ENCODE results near the gene GAS6.
"Not testable (repeated sequence)": the region's sequence is repeated elsewhere in the genome, so short reads cannot be mapped to it uniquely, and the experiment has no call there.

Gene GAS6

DNA sequence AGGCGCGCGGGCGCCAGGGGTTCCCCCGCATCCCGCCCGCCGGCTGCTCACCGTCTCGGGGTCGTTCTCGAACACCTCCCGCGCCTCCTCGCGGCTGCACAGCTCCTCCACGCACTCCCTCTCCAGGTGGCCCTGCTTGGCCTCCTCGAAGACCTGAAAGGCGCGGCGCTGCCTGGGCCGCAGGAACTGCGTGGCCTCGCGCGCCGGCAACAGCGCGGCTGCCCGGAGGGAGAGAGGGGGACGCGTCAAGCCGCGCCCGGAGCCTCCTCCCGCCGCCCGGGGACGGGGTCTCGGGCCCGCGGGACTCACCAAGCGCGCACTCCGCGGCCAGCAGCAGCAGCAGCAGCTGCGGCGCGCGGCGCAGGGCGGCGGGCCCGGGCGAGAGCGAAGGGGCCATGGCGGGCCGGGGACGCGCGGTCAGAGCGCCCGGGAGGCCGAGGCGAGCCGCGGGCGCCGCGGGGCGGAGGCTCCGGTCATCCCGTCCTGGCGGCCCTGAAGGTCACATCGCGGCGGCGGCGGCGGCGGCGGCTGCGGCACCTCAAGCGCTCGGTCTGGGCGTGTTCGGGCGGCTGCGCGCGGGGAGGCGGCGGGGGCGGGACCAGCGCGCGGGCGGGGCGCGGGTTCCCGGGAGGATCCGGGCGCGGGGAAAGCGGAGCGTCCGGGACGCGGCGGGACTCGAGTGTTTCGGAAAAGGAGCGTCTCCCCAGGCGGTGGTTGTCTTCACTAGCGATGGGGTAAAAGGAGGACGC lies at the start of gene GAS6:
Gene GAS6 (minus strand): TSS at position 553 of the 749 bp plus-strand sequence. CDS start 156 bp downstream, at position 397.
- peak; percentile 28 for DNase-seq

DNA sequence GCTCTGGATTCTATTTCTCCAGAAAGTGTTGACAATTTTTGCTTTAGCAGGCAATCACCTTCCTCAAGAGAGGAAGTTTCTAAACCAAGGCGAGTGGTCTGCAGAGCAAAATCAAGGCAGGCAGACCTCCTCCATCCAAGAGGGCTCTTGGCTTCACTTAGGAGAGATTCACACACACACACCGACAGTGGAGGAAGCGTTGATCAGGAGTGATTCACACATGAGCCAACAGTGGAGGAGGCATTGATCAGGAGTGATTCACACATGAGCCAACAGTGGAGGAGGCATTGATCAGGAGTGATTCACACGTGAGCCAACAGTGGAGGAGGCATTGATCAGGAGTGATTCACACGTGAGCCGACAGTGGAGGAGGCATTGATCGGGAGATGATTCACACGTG lies 49.5 kb upstream of the GAS6 start:
- DNase-seq = not testable (repeated sequence)

DNA sequence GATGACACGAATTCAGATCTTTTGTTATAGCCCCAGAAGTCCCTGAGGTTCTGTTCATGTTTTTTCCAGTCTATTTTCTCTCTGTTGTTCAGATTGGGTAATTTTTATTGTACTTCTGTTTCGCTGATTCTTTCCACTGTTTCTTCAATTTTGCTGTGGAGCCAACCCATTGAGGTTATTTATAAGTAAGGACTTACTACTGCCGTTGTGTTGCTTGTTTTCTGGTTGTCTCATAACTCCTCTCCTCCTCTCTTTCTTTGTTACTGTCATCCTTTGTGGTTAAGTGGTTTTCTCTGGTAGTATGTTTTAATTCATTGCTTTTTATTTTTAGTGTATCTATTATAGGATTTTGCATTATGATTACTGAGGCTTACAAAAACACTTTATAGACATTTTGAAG lies 48.7 kb upstream of the GAS6 start:
- no peak for DNase-seq

DNA sequence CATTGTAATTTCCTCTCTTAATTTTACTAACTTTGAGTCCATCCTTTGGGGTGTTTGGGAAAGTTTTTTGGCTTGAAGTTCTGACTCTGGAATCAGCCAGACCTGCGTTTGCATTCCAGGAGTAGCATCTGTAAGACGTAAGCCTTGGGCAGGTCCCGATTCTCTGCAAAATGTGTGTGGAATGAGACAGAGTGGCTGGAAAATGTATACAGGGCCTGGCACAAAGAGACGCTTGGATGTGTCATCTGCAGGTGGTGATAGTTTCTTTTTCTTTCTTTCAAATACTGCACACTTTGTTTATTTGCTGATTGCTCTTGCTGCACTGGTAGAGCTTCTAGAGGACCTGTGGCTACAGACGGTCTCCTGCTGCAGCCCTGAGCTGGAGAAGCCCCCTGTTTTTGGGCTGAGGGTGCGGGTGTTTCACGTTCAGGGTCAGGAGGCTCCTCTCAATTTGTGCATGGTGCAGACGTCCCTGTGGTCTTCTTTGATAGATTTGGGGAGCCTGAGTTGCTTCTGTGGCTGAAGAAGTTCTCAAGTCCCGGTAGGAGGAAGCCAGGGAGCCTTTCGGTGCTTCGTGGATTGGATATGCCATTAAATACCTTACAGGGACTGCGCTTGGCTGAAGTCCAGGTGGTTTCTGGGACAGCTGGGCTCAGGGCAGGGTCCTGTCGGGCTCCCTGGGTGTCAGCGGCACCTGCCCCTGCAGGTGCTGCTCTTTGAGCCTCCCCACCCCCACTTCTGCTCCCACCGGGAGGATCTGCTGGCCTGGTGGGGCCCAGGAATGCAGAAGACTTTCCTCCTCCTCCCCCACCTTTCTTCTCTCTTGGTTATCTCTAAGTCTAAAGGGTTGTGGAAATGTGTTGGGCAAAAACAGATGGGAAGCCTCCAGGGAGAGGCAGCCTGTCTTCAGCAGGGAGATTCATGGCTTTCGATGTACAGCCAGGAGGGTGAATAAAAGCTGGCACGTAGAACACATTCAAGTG lies 44.0 kb upstream of the GAS6 start:
- peak; percentile 88 for DNase-seq

DNA sequence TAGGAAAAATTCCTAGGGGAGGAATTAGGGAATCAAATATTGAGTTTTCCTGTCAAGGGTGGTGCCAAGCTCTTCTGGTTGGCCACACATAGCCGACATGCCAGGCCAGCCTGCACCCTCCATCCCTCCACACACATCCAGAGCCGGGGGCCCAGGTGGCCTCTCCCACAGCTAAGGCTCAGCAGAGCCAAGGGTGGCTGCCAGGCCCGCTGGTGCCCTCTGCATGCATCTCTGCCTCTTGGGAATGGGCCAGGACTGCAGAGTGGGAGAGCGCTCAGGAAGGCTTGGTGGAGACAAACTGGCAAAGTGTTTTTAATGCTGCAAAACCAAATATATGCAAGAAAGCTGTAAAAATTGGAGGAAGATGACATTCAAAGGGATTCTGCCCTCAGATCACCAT lies 42.7 kb upstream of the GAS6 start:
- DNase-seq = no peak

DNA sequence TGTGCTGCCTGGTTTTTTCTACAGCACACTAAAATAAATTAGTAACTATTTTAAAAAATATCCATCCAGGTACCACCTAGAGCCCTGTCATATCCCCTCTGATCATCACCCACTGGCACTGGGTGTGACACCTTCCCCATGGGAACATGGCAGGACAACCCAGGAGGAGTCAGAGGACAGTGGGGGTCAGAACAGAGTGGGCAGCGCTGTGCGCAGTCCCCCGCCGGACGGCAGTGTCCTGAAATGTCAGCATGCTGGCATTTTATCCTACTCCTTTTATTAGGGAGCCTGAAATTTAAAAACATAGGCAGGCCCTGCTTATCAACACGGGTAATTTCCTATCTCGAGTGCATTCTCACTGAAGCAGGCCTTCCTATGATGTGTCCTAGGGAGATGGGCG lies 42.1 kb upstream of the GAS6 start:
- no peak for DNase-seq

DNA sequence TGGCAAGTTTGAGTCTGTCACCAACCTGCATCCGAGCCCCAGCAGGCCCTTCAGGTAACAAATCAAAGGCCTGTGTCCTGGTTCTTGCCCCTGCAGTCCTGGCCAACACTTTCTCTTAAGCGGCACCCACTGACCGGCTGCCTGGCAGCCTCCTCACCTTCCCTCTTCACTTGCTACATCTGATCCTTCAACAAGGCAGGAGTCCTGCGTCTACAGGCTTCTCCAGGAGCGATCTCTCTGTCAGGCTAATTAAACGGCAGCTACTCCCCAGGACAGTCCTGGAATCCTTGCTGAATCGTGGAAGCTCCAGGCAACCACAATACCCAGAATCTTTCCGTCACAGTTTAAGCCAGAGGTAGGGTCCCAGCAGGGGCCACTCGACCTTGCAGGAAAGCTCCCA lies 41.1 kb upstream of the GAS6 start:
- no peak for DNase-seq

DNA sequence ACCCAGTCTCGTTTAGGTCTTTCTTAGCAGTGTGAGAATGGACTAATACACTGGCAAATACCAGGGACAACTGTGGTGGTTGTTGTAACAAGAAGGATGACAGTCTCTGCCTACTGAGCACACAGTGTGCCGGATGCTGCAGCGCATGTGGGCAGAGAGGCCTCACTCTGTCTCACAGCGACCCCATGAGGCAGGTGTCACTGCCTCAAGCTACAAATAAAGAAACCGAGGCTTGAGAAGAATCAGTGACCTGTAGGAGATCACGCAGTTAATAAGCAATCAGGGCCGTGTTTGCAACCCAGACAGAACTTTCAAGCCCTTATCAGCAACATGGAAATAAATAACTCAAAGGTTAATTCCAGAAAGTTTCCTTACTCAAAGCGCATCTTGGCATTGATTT lies 40.5 kb upstream of the GAS6 start:
- DNase-seq = no peak

DNA sequence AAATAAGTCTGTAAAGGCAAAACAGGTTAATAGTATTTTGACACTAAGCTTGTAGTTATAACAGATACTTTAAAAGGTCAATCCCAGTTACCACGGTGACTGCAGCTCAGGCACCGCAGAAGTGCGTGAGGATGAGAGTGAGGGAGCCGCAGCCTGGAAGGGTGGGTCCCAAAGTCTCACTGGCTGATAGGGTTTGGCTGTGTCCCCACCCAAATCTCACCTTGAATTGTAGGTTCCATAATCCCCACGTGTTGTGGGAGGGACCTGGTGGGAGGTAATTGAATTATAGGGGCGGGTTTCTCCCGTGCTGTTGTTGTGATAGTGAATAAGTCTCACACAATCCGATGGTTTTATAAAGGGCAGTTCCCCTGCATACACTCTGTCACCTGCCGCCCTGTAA lies 40.0 kb upstream of the GAS6 start:
- no peak for DNase-seq

DNA sequence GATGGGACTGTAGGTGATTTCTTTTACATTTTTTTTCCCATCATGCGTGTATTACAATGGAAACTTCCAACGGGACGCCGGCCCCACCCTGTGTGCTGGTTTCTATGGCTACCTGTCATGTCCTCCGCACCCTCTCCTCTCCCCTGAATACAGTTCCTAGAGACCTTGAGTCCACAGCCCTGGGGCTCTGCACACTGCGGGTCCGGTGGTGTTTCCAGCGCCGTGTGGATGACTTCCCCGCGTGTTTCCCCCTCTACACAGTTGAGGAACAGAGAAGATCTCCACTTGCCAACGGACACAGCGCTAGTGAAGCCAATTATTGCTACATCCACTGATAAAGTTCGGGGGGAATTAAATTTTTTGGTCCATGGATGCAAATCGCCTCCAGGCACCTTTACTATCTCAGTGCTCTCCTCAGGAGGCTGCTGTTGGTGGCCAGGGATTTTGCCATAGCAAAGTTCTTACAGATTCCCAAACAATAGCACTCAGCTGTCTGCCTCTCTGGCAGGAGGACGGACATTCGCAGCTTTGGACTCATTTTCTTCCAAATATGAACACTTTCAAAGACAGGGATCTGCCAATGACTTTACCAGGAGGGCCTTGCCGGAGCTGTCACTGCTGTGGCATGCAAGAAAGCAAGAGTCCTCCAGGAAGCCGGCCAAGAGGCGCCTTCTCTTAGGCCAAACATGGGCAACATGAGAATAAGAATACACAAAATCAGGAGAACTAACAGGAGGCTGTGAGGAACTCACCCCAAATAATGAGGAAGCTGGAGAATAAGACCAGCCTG lies 39.3 kb upstream of the GAS6 start:
- peak; percentile 64 for DNase-seq

DNA sequence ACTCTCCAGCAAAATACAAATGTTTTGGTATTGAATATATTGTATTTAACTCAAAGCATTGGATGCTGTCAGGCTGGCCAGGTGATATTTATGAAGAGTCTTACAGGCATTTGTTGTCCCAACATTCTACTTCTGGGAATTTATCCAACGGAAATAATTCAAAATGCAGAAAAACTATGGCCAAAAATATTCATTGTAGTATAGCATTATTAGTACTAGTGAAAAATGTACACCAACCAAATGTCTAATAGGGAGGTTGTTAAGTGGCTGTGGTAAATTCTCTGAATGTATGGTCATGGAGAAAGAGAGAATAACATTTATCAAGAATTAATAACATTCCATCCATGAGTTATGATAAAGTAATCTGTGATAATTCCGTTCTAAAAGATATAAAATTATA lies 38.6 kb upstream of the GAS6 start:
- peak; percentile 89 for DNase-seq

DNA sequence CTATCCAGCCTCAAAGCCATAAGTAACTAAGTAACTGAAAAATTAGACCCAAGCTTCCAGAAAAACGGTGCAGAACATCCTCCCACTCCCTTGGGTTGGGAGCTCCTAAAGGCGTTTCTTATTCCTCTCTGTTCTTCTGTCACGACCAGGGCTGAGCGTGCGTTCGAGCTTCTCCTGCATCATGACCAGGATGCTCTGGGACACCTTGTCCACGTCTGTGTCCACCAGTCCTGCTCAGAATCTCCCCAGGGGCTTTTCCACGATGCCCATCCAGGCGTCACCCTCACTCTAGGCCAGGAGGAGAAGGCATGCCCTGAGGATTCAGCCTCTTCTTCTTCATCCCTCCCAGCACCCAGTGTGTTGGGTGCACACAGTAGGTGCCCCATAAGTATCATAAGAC lies 37.8 kb upstream of the GAS6 start:
- DNase-seq = no peak

DNA sequence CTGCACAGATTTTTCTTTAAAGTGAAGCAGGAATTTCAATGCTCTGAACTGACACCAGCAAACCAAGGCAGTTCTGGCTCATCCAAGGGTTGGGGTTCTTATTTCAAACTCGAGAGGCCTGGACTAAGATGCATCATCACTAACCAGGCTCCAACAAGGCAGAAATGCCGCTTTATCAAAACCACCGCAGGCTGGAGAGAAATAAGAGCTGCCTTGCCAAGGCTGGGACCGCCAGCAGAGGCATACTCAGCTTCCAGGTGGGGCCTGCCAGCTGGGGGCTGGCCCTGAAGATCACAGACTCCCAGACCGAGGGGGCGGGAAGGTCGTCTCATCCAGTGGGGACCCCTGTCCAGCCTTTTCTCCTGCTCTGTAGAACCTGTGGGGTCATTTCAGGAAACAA lies 37.4 kb upstream of the GAS6 start:
- DNase-seq = peak; percentile 81

DNA sequence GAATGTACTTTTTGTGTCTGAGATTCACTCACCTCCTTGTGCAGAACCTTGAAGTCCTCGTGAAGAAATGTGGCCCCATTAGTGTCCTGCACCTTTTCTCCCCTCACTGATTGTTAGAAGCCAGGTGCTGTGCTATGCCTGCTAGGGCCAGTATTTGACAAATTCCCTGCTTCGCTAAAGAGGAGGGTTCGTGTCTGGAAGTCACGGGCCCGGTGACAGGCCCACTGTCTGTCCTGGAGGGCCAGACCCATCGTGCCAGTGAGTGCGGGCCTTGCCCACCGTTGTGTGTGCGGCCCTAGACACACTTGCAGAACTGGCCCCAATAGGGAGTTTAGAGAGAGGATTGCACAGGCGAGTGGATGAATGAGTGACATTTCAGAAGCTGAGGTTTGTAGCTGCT lies 36.8 kb upstream of the GAS6 start:
- no peak for DNase-seq

DNA sequence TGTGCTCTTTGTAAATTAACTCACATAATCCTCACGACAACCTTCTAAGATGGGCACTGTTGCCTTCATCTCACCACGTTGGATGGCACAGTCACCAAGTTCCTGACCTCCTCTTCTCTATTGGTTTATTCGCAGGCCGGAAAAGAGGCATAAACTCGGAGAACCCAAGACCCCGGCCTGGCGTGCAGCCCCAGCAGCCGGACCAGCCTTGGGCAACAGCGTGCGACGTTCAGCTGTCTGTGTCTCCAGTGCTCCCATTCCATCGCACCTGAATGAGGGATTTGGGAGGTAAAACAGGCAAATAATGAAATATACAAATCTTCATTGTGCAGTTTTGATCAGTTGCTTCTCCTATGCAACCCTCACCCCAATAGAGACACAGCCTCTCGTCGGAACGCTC lies 34.5 kb upstream of the GAS6 start:
- DNase-seq = no peak

DNA sequence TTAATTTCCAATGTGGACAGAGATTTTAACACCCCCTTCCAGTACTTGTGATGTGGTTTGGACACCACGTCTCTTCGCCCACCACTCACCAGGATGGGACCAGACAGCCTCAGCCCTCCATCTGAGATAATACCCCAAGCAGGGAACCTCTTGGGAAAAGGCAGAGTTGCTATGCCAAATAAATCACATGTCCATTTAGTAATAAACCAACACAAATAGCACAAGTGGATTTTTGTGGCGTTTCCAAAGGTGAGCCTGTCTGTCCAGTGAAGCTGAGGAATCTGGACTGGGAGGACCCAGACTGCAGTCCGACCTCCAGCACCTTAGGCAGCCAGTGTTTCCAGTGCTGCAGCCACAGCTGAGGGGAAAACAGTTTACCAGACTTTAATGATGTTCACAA lies 34.1 kb upstream of the GAS6 start:
- DNase-seq = peak; percentile 43

DNA sequence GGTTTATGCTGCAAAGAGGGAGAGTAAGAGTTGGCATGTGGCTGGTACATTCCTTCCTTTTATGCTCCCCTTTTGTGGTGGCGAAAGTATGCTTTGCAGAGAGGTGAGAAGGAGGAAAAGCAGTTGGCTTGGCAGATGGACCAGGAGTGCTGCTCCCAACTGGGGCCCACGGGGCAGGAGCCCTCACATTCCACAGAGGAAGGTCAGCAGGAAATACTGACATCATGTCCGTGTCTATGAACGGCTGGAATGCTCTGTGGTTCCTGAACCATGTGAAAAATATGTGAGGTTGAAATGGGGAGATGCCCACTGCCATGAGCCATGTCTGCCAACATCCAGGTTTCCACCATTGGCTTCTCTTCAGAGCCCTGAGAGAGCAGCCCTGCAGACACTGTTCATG lies 33.3 kb upstream of the GAS6 start:
- peak; percentile 99 for DNase-seq

DNA sequence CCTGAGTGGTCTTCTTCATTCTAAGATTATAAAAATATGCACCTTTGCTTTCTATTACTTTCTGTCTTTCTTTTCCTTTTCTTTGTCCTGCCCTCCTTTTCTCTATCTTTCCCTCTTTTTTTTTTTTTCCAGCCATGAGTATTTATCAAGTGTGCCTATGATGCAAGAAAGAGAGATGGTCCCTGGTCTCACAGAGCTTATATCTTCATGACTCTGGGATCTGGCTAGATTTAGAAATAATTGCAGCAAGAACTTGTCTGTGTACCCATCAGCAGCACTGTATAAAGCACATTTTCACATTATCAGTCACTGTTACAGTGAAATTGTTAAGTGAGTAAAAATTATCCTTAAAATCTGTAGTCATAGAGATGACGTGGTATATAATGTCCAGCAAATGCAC lies 31.6 kb upstream of the GAS6 start:
- no peak for DNase-seq

DNA sequence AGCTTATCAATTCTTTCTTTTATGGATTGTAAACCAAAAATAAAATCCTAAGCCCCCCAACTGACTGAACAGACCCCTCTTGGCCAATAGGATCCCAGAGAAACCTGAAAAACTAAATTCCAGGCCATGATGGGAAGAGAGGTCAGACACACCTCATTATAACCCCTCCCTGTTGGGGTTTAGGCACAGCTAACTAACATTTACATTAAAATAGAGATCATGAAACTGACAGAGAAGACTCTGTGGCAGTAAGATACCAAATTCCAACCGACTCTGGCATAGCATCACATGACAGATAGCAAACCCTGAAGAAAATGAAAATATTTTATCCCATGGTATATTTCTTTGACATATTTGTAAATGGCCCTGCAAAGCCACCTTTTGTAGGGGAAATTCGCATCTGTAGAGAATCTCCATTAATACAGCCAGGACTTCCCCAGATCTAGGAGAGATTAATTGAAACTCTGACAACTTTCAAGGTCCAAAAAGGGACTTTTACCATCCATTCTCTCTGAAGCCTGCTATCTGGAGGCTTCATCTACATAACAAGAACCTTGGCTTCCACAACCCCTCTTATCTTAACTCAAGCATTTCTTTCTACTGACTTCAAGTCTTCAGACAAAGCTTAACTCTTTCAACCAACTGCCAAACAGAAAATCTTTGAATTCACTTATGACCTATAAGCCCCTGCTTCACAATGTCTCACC lies 27.1 kb upstream of the GAS6 start:
- DNase-seq = no peak

DNA sequence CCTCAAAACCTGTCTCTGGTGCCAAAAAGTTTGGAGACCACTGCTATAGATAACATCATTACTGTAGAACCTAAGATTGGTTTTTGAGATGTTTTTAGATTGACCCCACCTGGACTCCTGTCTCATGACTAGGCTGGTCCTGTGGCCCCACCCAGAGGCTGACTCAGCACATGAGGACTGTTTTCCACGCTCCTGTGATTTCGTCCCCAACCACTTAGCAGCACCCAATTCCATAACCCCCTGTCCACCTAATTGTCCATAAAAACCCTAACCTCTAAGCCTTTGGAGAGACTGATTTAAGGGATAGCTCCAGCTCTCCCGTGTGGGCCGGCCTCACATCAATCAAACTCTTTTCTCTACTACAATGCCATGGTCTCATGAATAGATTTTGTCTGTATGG lies 25.6 kb upstream of the GAS6 start:
- no peak for DNase-seq

DNA sequence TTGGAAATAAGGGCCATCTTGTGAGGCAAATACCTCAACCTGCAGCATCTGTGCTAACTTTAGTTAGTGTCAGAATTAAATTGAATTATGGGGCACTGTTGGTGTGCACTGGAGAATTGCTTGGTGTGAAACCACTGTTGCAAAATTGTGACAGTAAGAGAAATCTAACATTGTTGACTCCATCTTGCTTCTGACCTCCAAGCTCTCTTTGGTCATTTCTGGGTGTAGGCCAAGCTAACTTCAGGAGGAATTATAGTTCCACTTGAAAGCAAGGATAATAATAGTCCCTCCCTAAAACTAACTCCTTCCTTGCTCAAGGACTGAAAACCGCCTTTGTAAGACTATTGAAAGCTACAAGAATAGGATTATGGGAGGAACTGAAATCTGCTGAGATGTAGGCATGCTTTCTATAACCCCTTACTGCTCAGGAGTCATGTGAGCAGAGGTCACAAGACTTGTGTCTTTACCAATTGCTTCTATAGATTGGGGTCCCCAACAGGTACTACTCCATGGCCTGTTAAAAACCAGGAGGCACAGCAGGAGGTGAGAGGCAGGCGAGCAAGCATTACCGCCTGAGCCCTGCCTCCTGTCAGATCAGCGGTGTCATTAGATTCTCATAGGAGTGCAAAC lies 24.9 kb upstream of the GAS6 start:
- DNase-seq = no peak

DNA sequence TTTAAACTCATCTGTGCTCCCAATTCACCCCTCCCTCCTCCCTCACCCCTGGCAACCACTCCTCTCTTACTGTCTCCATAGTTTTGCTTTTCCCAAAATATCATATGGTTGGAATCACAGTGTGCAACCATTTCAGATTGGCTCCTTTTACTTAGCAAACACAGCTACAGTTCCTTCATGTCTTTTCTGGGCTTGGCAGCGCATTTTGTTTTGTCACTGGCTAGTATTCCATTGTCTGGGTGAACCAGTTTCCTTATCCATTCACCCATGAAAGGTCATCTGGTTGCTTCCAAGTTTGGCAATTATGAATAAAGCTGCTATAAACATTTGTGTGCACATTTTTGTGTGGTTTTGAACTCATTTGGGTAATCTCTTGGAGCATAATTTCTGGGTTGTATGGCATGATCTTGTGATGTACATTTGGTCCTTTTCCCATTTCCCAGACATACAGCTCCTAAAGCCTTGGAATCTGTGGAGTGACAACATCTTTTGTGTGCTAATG lies 23.9 kb upstream of the GAS6 start:
- DNase-seq = no peak

All from fibroblast of upper back skin (primary cell).